H1 (cell line): Measurements from ENCODE around the gene NDUFA7. TPM values are rescaled to one million over a fixed set of nuclear protein-coding genes. Genes with fewer than 3 reads are reported as not detected.

ENCODE experiments used
- CTCF ChIA-PET: fragments of 300-600 bp; sonication (Branson Sonifier 250); formaldehyde crosslinking; loops from one replicate; lab custom pipeline; 2021; ENCODE audit not compliant: partially characterized antibody; lab: Charles Lee
- POLR2A ChIA-PET: fragments of 300-600 bp; sonication (Branson Sonifier 250); formaldehyde crosslinking; loops from one replicate; lab custom pipeline; 2021; ENCODE audit warnings: inconsistent platforms; ENCODE audit not compliant: partially characterized antibody; lab: Charles Lee
- DNase-seq, 2 experiments: peaks; one replicate each; pipeline versions ENCODE4 v3.0.0 to v3.0.0-alpha.2; 2010 to 2022; ENCODE audit warnings: low spot score in 2 of 2, low read depth in 1 of 2, mixed read lengths in 1 of 2
- FAIRE-seq: peaks from 2 replicates; lab custom pipeline; 2011; peaks lifted over from hg19 to GRCh38; lab: Jason Lieb, UNC
- H2AFZ ChIP-seq: 2 replicates; pipeline ENCODE4 v1.8.1; 2012; ENCODE audit warnings: low read length, inconsistent platforms
- H2AK5ac ChIP-seq: 2 replicates; pipeline ENCODE4 v1.6.1; 2013; ENCODE audit warnings: low read depth, low read length
- H2BK120ac ChIP-seq: replicated peaks from 2 replicates; pipeline ENCODE3; 2013; ENCODE audit warnings: low read depth, low read length, inconsistent platforms
- H2BK12ac ChIP-seq: 2 replicates; pipeline ENCODE4 v1.6.1; 2013; ENCODE audit warnings: low read depth, low read length
- H2BK15ac ChIP-seq: 2 replicates; pipeline ENCODE4 v1.6.1; 2013; ENCODE audit warnings: low read length
- H2BK20ac ChIP-seq: 2 replicates; pipeline ENCODE4 v1.6.1; 2013; ENCODE audit warnings: low read length
- H2BK5ac ChIP-seq: 2 replicates; pipeline ENCODE4 v1.6.1; 2013; ENCODE audit warnings: low read depth, low read length
- H3K14ac ChIP-seq: 2 replicates; pipeline ENCODE4 v1.6.1; 2013; ENCODE audit warnings: inconsistent platforms; ENCODE audit not compliant: insufficient read length
- H3K18ac ChIP-seq: 2 replicates; pipeline ENCODE4 v1.6.1; 2013; ENCODE audit warnings: low read length; ENCODE audit errors: extremely low read depth
- H3K23ac ChIP-seq: 2 replicates; pipeline ENCODE4 v1.6.1; 2013; ENCODE audit warnings: inconsistent platforms; ENCODE audit not compliant: insufficient read length
- H3K23me2 ChIP-seq: 2 replicates; pipeline ENCODE4 v1.6.1; 2013; ENCODE audit warnings: low read depth, low read length
- H3K27ac ChIP-seq: 2 replicates; pipeline ENCODE4 v1.6.1; 2011; ENCODE audit warnings: low read depth, low read length, inconsistent platforms
- H3K27me3 ChIP-seq, 4 experiments: replicated peaks in 1 of 4; 1 replicate in 1 of 4; 2 replicates in 3 of 4; pipeline versions ENCODE4 v1.6.1 to v1.8.1; 2011 to 2013; ENCODE audit warnings: low read length in 3 of 4, mild to moderate bottlenecking in 3 of 4, inconsistent platforms in 2 of 4, mixed read lengths in 2 of 4, moderate library complexity in 1 of 4; ENCODE audit not compliant: control insufficient read depth in 3 of 4, insufficient read depth in 3 of 4; ENCODE audit errors: extremely low read depth in 1 of 4
- H3K36me3 ChIP-seq, 4 experiments: 2 replicates each; pipeline versions ENCODE4 v1.6.1 to v1.8.1; 2011 to 2013; ENCODE audit warnings: mild to moderate bottlenecking in 4 of 4, low read length in 3 of 4, moderate library complexity in 2 of 4, control low read depth in 1 of 4, inconsistent platforms in 1 of 4; ENCODE audit not compliant: insufficient read depth in 4 of 4, control insufficient read depth in 2 of 4
- H3K4ac ChIP-seq: replicated peaks from 2 replicates; pipeline ENCODE3; 2013; ENCODE audit warnings: low read length, low read depth, mixed read lengths, inconsistent platforms; ENCODE audit not compliant: insufficient read length
- H3K4me1 ChIP-seq, 4 experiments: replicated peaks in 1 of 4; 1 replicate in 1 of 4; 2 replicates in 3 of 4; pipeline versions ENCODE4 v1.6.1 to v1.8.1; 2011 to 2013; ENCODE audit warnings: low read length in 3 of 4, inconsistent platforms in 2 of 4, mixed read lengths in 1 of 4; ENCODE audit not compliant: insufficient read depth in 4 of 4, control insufficient read depth in 3 of 4
- H3K4me2 ChIP-seq, 2 experiments: 2 replicates each; pipeline versions ENCODE4 v1.6.1 to v1.8.1; 2011 to 2013; ENCODE audit warnings: low read depth in 2 of 2, low read length in 2 of 2, control low read depth in 1 of 2, inconsistent platforms in 1 of 2, mild to moderate bottlenecking in 1 of 2; ENCODE audit not compliant: insufficient read depth in 1 of 2
- H3K4me3 ChIP-seq, 4 experiments: fragments of 200-600, 300-600 bp in 1 of 4; sonication (generic), shearing (Covaris generic), sonication (Bioruptor Twin) in 1 of 4; 2 replicates each; pipeline versions ENCODE4 v1.5.1 to v1.8.1; 2011 to 2016; ENCODE audit warnings: low read length in 4 of 4, low read depth in 3 of 4, control low read depth in 2 of 4, inconsistent platforms in 2 of 4, mild to moderate bottlenecking in 2 of 4, mixed read lengths in 1 of 4, moderate library complexity in 1 of 4; ENCODE audit not compliant: insufficient read depth in 2 of 4; ENCODE audit errors: extremely low read depth in 1 of 4
- H3K56ac ChIP-seq: replicated peaks from 2 replicates; pipeline ENCODE3; 2013; ENCODE audit warnings: low read depth, mild to moderate bottlenecking, mixed read lengths, low read length, inconsistent platforms; ENCODE audit not compliant: insufficient read length
- H3K79me1 ChIP-seq: 2 replicates; pipeline ENCODE4 v1.6.1; 2013; ENCODE audit warnings: low read depth, low read length, control low read depth
- H3K79me2 ChIP-seq, 2 experiments: 2 replicates each; pipeline versions ENCODE4 v1.6.1 to v1.8.1; 2012 to 2013; ENCODE audit warnings: low read length in 2 of 2, mild to moderate bottlenecking in 2 of 2, inconsistent platforms in 1 of 2; ENCODE audit not compliant: insufficient read depth in 2 of 2, control insufficient read depth in 1 of 2
- H3K9ac ChIP-seq, 4 experiments: replicated peaks in 1 of 4; 1 replicate in 1 of 4; 2 replicates in 3 of 4; pipeline versions ENCODE4 v1.6.1 to v1.8.1; 2011 to 2013; ENCODE audit warnings: low read depth in 3 of 4, low read length in 3 of 4, control low read depth in 2 of 4, mild to moderate bottlenecking in 2 of 4, moderate library complexity in 2 of 4, inconsistent platforms in 1 of 4; ENCODE audit errors: extremely low read depth in 1 of 4
- H3K9me3 ChIP-seq, 2 experiments: 2 replicates each; pipeline versions ENCODE4 v1.6.1 to v1.8.1; 2012 to 2013; ENCODE audit warnings: mild to moderate bottlenecking in 2 of 2, moderate library complexity in 2 of 2, control low read depth in 1 of 2, inconsistent platforms in 1 of 2, low read depth in 1 of 2, low read length in 1 of 2, mixed read lengths in 1 of 2; ENCODE audit not compliant: insufficient read depth in 2 of 2
- H4K20me1 ChIP-seq, 2 experiments: replicated peaks in 1 of 2; 2 replicates each; pipeline versions ENCODE3 to v1.8.1; 2011 to 2013; ENCODE audit warnings: inconsistent platforms in 2 of 2, low read length in 2 of 2, mild to moderate bottlenecking in 1 of 2; ENCODE audit not compliant: insufficient read depth in 2 of 2, control insufficient read depth in 1 of 2
- H4K5ac ChIP-seq: 2 replicates; pipeline ENCODE4 v1.6.1; 2013; ENCODE audit warnings: low read length, low read depth, mixed read lengths, inconsistent platforms; ENCODE audit not compliant: insufficient read length
- H4K8ac ChIP-seq: 2 replicates; pipeline ENCODE4 v1.8.0; 2013; ENCODE audit warnings: mild to moderate bottlenecking, moderate library complexity, low read length, inconsistent platforms; ENCODE audit not compliant: insufficient read depth; ENCODE audit errors: extremely low read depth
- H4K91ac ChIP-seq: replicated peaks from 2 replicates; pipeline ENCODE3; 2013; ENCODE audit warnings: low read length, mixed read lengths, inconsistent platforms; ENCODE audit not compliant: insufficient read length
- CBX8 ChIP-seq: fragments of 300-800, 300-1000 bp; sonication (generic); IDR thresholded peaks from 2 replicates; pipeline ENCODE4 v1.7.1; 2016; ENCODE audit warnings: low read depth, low read length, borderline replicate concordance
- FOSL1 ChIP-seq: IDR thresholded peaks from 2 replicates; pipeline ENCODE4 v1.6.1; 2011; ENCODE audit warnings: mild to moderate bottlenecking, low read depth, low read length, moderate library complexity; ENCODE audit not compliant: insufficient read depth
- JUND ChIP-seq: IDR thresholded peaks from 2 replicates; pipeline ENCODE4 v1.6.1; 2011; ENCODE audit warnings: mild to moderate bottlenecking, improper control_type of control experiment, low read length
- POU5F1 ChIP-seq: IDR thresholded peaks from 2 replicates; pipeline ENCODE4 v1.6.1; 2011; ENCODE audit warnings: low read depth, mild to moderate bottlenecking, low read length, moderate library complexity
- RNF2 ChIP-seq: fragments of 200-900, 300-1000 bp; sonication (generic); IDR thresholded peaks from 2 replicates; pipeline ENCODE4 v1.7.1; 2016; ENCODE audit warnings: borderline replicate concordance, low read depth, mild to moderate bottlenecking, antibody characterized with exemption, low read length; ENCODE audit not compliant: poor library complexity, severe bottlenecking; ENCODE audit errors: missing control alignments
- TEAD4 ChIP-seq: IDR thresholded peaks from 2 replicates; pipeline ENCODE4 v1.6.1; 2012; ENCODE audit warnings: low read depth, low read length, inconsistent platforms, mixed read lengths
- WGBS, 2 experiments: shearing (Covaris generic) in 1 of 2; methylation state at CpG; one replicate each; pipeline versions ENCODE4 v1.1.6 to v1.1.7; 2013 to 2015; ENCODE audit warnings: low lambda C conversion rate in 2 of 2, mixed read lengths in 2 of 2, inconsistent platforms in 1 of 2, low coverage in 1 of 2, missing lambda C conversion rate in 1 of 2; ENCODE audit not compliant: insufficient replicate concordance in 2 of 2, insufficient coverage in 1 of 2, insufficient read length in 1 of 2; ENCODE audit errors: extremely low coverage in 1 of 2, missing lambda C conversion rate in 1 of 2; 5-methylcytosine and 5-hydroxymethylcytosine counted together
- polyA plus RNA-seq, 7 experiments: library from polyadenylated mRNA; depleted of rRNA in 3 of 7; stranded (reverse) in 5 of 7; unstranded in 2 of 7; fragments of >200 nt in 5 of 7; fragments of 200-250 nt in 2 of 7; gene quantifications; 1 replicate in 5 of 7; 2 replicates in 1 of 7; 4 replicates in 1 of 7; pipeline versions ENCODE4 v1.2.1 to v1.2.3, GENCODE V29; 2011 to 2013; ENCODE audit warnings: missing spikeins in 2 of 7, mixed read lengths in 2 of 7
- total RNA-seq: library from RNA; stranded (reverse); fragmentation: NEBNext Ultra II Directional; extraction: Animal tissue kit (Norgen Biotek cat#: 25700); gene quantifications from 2 replicates; pipeline ENCODE4 v1.2.1, GENCODE V29; 2021
- TF ChIP-seq, protein P1 (sequence below): IDR thresholded peaks from 2 replicates; pipeline ENCODE4 v1.6.1; 2011; ENCODE audit warnings: low read depth, mild to moderate bottlenecking, low read length; ENCODE audit not compliant: insufficient read depth
- TF ChIP-seq, protein P2 (sequence below): IDR thresholded peaks from 2 replicates; pipeline ENCODE4 v1.6.1; 2011; ENCODE audit warnings: low read length, improper control_type of control experiment

The NDUFA7 gene
- total and polyA plus RNA-seq, 2 of the 8 experiments (the other 6 are each of a cell fraction or from before 2014, with no cell fraction given): 54.4 to 286 TPM

DNA sequence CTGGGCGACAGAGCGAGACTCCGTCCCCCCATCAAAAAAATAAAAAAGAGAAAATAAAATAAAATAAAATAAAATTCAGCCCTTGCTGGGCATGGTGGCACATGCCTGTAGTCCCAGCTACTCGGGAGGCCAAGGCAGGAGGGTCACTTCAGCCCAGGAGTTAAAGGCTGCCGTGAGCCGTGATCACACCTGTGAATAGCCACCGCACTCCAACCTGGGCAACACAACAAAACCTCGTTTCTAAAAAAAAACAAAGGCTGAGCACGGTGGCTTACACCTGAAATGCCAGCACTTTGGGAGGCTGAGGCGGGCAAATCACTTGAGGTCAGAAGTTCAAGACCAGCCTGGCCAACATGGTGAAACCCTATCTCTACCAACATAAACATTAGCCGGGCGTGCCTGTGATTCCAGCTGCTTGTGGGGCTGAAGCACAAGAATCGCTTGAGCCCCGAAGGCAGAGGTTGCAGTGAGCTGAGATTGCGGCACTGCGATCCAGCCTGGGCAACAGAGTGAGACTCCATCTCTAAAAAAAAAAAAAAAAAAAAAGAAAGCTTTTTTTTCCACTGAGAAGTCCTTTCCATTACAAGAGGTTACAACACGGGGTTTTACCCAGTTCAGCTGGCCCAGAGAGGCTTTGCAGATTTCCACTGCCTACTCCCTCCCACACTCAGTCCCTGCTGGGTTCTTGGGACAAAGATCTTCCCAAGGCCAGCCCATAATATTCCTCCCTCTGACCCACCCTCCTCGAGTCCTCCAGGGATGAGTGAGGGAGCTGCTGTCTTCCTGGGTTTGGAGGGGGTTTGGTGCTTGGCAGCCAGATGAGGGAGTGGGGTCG, 49.2 kb upstream of the NDUFA7 start:
- no peaks in the 10 kb centered on the region for H4K20me1 ChIP-seq
- H2AK5ac ChIP-seq: no peak overlapping the region
- ChIA-PET CTCF (interaction anchor here (1.2 to 6.0 kb wide), 2 partner anchors 8 to 17 kb away, joined by 3 to 45 read pairs; no protein-coding TSS in a partner anchor), POLR2A (interaction anchor here (1.2 to 9.2 kb wide), 2 partner anchors 22 to 71 kb away, joined by 3 to 71 read pairs; partner anchors contain the start of gene RAB11B)
- no peak overlapping the region for H3K14ac ChIP-seq
- peaks cover 0 to 12% (median 8%) of the 10 kb centered on the region in 4 experiments; a peak in 6 of 7 replicates for H3K27me3 ChIP-seq
- no peak overlapping the region for H3K18ac ChIP-seq
- FAIRE-seq: no peak
- no peak overlapping the region for H3K23ac ChIP-seq
- no peak overlapping the region for H3K4ac ChIP-seq
- 92% methylated on average over 19 of the region's 19 CpGs; no CpG with 5 or more reads in 1 of the 2 experiments for WGBS, 2 experiments
- H3K4me3 ChIP-seq: no peak overlapping the region
- H3K4me1 ChIP-seq: peaks cover 0 to 7% (median 6%) of the 10 kb centered on the region in 4 experiments; a peak in 6 of 7 replicates
- H2AFZ ChIP-seq: no peak overlapping the region
- 0 out of 2 replicates have a peak overlapping the region, but pooled peaks have one; percentile 12 for H2BK5ac ChIP-seq
- H2BK120ac ChIP-seq: no peak overlapping the region
- no peak overlapping the region; the same call in 1 of the 2 replicates for H4K8ac ChIP-seq
- no peaks in the 10 kb centered on the region; a peak in 2 of 8 replicates for H3K36me3 ChIP-seq
- peaks cover 2% of the 10 kb centered on the region; the same call in 1 of the 2 replicates for H3K23me2 ChIP-seq
- no peak overlapping the region for H2BK20ac ChIP-seq
- no peak overlapping the region for H4K5ac ChIP-seq
- H4K91ac ChIP-seq: no peak overlapping the region
- H3K56ac ChIP-seq: no peak overlapping the region
- no peaks in the 10 kb centered on the region for H3K9me3 ChIP-seq
- no peaks in the 10 kb centered on the region for H3K79me2 ChIP-seq
- DNase-seq: no peak
- no peak overlapping the region for H3K27ac ChIP-seq
- no peak overlapping the region for H3K9ac ChIP-seq
- no peak overlapping the region for H2BK12ac ChIP-seq
- H3K4me2 ChIP-seq: no peak overlapping the region
- H3K79me1 ChIP-seq: no peaks in the 10 kb centered on the region; the same call in 1 of the 2 replicates
- H2BK15ac ChIP-seq: no peak overlapping the region
- no peak for TF ChIP-seq CBX8
- no peak for TF ChIP-seq FOSL1
- no peak for TF ChIP-seq JUND
- no peak for TF ChIP-seq RNF2
- no peak for TF ChIP-seq TEAD4
- TF ChIP-seq, protein P1, sequence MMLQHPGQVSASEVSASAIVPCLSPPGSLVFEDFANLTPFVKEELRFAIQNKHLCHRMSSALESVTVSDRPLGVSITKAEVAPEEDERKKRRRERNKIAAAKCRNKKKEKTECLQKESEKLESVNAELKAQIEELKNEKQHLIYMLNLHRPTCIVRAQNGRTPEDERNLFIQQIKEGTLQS: no peak
- TF ChIP-seq, protein P2, sequence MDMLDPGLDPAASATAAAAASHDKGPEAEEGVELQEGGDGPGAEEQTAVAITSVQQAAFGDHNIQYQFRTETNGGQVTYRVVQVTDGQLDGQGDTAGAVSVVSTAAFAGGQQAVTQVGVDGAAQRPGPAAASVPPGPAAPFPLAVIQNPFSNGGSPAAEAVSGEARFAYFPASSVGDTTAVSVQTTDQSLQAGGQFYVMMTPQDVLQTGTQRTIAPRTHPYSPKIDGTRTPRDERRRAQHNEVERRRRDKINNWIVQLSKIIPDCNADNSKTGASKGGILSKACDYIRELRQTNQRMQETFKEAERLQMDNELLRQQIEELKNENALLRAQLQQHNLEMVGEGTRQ: no peak
- no peak for TF ChIP-seq POU5F1
